Measurements from ENCODE around the gene RNASE11.
"Not testable (repeated sequence)": the region's sequence is repeated elsewhere in the genome, so short reads cannot be mapped to it uniquely, and the experiment has no call there.

GRCh38 chr14:20570720-20571119, 17.1 kb downstream of the RNASE11 start:
- TF ChIP-seq, protein P1, sequence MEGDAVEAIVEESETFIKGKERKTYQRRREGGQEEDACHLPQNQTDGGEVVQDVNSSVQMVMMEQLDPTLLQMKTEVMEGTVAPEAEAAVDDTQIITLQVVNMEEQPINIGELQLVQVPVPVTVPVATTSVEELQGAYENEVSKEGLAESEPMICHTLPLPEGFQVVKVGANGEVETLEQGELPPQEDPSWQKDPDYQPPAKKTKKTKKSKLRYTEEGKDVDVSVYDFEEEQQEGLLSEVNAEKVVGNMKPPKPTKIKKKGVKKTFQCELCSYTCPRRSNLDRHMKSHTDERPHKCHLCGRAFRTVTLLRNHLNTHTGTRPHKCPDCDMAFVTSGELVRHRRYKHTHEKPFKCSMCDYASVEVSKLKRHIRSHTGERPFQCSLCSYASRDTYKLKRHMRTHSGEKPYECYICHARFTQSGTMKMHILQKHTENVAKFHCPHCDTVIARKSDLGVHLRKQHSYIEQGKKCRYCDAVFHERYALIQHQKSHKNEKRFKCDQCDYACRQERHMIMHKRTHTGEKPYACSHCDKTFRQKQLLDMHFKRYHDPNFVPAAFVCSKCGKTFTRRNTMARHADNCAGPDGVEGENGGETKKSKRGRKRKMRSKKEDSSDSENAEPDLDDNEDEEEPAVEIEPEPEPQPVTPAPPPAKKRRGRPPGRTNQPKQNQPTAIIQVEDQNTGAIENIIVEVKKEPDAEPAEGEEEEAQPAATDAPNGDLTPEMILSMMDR (IDR thresholded peaks at IDR 0.05): not testable (repeated sequence)
- not testable (repeated sequence) for TF ChIP-seq EZH2, EZH2phosphoT487 (IDR thresholded peaks at IDR 0.05)

All from neural progenitor cell (in vitro differentiated cells).